HepG2 (cell line): Measurements from ENCODE around the gene ZNF184. TPM values are rescaled to one million over a fixed set of nuclear protein-coding genes. Genes with fewer than 3 reads are reported as not detected.

Source experiments
- ARID2 ChIP-seq: sonication (generic); formaldehyde crosslinking; IDR thresholded peaks from 2 replicates; pipeline ENCODE4 v1.8.1; 2022; ENCODE audit warnings: mild to moderate bottlenecking, missing genetic modification reagents, borderline replicate concordance
- ARNT ChIP-seq: fragments of 450-650 bp; IDR thresholded peaks from 2 replicates; pipeline ENCODE4 v1.6.1; 2017
- CC2D1A ChIP-seq: sonication (generic); formaldehyde crosslinking; IDR thresholded peaks from 2 replicates; pipeline ENCODE4 v1.8.1; 2023; ENCODE audit warnings: mild to moderate bottlenecking, missing genetic modification reagents
- KAT7 ChIP-seq: IDR thresholded peaks from 2 replicates; pipeline ENCODE4 v1.6.1; 2018; ENCODE audit warnings: borderline replicate concordance, missing compliant biosample characterization
- MATR3 ChIP-seq: sonication (generic); formaldehyde crosslinking; IDR thresholded peaks from 2 replicates; pipeline ENCODE4 v1.4.0; 2020; ENCODE audit warnings: missing genetic modification reagents
- PPARG ChIP-seq: conservative IDR thresholded peaks from 2 replicates; pipeline ENCODE4 v1.6.1; 2016; ENCODE audit warnings: missing biosample characterization, missing genetic modification reagents
- ZNF292 ChIP-seq: sonication (generic); formaldehyde crosslinking; IDR thresholded peaks from 2 replicates; pipeline ENCODE4 v1.8.1; 2022; ENCODE audit warnings: mild to moderate bottlenecking, low read depth, missing genetic modification reagents, borderline replicate concordance
- ZNF772 ChIP-seq: sonication (generic); formaldehyde crosslinking; IDR thresholded peaks from 2 replicates; pipeline ENCODE4 v1.5.0; 2020; ENCODE audit warnings: mild to moderate bottlenecking, missing genetic modification reagents
- ZNF781 ChIP-seq: sonication (generic); formaldehyde crosslinking; IDR thresholded peaks from 2 replicates; pipeline ENCODE4 v1.5.1; 2020; ENCODE audit warnings: borderline replicate concordance, mild to moderate bottlenecking, missing genetic modification reagents; ENCODE audit errors: not compliant biosample characterization
- ZSCAN31 ChIP-seq: sonication (generic); formaldehyde crosslinking; IDR thresholded peaks from 2 replicates; pipeline ENCODE4 v1.5.0; 2020; ENCODE audit warnings: low read depth, mild to moderate bottlenecking, missing genetic modification reagents
- polyA plus RNA-seq, 8 experiments: library from polyadenylated mRNA; depleted of rRNA in 3 of 8; stranded (reverse) in 7 of 8; unstranded in 1 of 8; fragments of >200 nt; fragmentation: Illumina TruSeq in 4 of 8; extraction: Trizol in 4 of 8; gene quantifications; 2 replicates each; pipeline versions ENCODE4 v1.2.1 to v1.2.3, GENCODE V29; 2011 to 2016; ENCODE audit warnings: low read depth in 4 of 8, missing spikeins in 1 of 8, mixed read lengths in 1 of 8; ENCODE audit not compliant: insufficient read depth in 1 of 8
- total RNA-seq, 5 experiments: library from RNA; depleted of rRNA; stranded (reverse); fragments of >200 nt; fragmentation: Illumina TruSeq; extraction: Trizol; gene quantifications; 2 replicates each; pipeline ENCODE4 v1.2.3, GENCODE V29; 2016; ENCODE audit warnings: low read depth in 1 of 5
- TF ChIP-seq, protein P1 (sequence below): sonication (generic); formaldehyde crosslinking; IDR thresholded peaks from 2 replicates; pipeline ENCODE4 v1.4.0; 2020; ENCODE audit warnings: missing genetic modification reagents, borderline replicate concordance
- TF ChIP-seq, protein P2 (sequence below): sonication (generic); formaldehyde crosslinking; IDR thresholded peaks from one replicate; pipeline ENCODE4 v1.5.1; 2020; ENCODE audit warnings: mild to moderate bottlenecking, missing genetic modification reagents; ENCODE audit errors: not compliant biosample characterization
- TF ChIP-seq, protein P3 (sequence below): sonication (generic); formaldehyde crosslinking; IDR thresholded peaks from 2 replicates; pipeline ENCODE4 v1.8.0; 2022; ENCODE audit warnings: mild to moderate bottlenecking, missing genetic modification reagents, moderate library complexity

The ZNF184 gene
- total and polyA plus RNA-seq, 2 of the 13 experiments (the other 11 are each of a cell fraction or from before 2014, with no cell fraction given): 2.1 to 10.1 TPM

DNA sequence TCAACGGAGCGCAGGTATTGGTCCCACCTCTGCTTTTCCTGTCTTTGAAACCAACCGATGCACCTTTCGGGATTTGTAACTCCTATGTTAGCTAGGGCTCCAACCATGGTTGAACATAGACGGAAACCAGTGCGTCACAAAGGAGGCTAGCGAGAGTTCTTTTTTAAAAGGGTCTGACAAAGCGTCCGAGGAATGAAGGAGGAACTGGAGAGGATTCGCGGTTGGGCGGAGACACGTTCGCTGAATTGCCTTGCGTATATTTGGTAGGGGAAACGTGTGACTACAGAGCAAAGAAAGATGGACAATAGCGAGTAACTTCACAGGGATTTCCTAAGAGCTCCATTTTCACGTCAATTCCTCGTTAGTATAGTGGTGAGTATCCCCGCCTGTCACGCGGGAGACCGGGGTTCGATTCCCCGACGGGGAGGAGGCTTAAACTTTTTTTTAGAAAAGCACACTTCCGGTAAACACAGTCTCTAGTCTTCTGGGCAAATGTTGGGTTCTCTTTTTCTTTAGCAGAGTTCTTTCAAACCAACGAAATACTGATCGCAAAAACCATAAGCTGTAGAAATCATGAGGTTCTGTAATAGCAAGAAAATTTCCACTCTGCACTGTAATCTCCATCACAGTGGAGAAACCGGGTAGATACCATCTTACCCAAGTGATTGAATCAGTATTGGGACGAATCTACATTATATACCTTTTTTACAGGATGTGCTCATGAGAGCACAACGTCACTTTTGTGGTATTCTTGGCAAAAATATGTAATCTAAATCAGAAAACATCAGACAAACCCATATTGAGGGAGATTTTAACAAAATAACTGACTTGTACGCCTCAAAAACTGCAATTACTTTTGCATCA lies 6.6 kb upstream of the ZNF184 start (continued):
- TF ChIP-seq, protein P1, sequence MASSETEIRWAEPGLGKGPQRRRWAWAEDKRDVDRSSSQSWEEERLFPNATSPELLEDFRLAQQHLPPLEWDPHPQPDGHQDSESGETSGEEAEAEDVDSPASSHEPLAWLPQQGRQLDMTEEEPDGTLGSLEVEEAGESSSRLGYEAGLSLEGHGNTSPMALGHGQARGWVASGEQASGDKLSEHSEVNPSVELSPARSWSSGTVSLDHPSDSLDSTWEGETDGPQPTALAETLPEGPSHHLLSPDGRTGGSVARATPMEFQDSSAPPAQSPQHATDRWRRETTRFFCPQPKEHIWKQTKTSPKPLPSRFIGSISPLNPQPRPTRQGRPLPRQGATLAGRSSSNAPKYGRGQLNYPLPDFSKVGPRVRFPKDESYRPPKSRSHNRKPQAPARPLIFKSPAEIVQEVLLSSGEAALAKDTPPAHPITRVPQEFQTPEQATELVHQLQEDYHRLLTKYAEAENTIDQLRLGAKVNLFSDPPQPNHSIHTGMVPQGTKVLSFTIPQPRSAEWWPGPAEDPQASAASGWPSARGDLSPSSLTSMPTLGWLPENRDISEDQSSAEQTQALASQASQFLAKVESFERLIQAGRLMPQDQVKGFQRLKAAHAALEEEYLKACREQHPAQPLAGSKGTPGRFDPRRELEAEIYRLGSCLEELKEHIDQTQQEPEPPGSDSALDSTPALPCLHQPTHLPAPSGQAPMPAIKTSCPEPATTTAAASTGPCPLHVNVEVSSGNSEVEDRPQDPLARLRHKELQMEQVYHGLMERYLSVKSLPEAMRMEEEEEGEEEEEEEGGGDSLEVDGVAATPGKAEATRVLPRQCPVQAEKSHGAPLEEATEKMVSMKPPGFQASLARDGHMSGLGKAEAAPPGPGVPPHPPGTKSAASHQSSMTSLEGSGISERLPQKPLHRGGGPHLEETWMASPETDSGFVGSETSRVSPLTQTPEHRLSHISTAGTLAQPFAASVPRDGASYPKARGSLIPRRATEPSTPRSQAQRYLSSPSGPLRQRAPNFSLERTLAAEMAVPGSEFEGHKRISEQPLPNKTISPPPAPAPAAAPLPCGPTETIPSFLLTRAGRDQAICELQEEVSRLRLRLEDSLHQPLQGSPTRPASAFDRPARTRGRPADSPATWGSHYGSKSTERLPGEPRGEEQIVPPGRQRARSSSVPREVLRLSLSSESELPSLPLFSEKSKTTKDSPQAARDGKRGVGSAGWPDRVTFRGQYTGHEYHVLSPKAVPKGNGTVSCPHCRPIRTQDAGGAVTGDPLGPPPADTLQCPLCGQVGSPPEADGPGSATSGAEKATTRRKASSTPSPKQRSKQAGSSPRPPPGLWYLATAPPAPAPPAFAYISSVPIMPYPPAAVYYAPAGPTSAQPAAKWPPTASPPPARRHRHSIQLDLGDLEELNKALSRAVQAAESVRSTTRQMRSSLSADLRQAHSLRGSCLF (CRISPR knock-in tag): no peak
- TF ChIP-seq ARID2 (CRISPR knock-in tag) (0 out of 2 replicates have a peak, but pooled peaks have one; percentile 52), ZSCAN31 (CRISPR knock-in tag) (peak; percentile 45; the same call in 1 of the 2 replicates), ZNF781 (CRISPR knock-in tag) (peak; percentile 38), PPARG (CRISPR knock-in tag) (peak; percentile 78), KAT7 (CRISPR knock-in tag) (peak; percentile 77; the same call in 1 of the 2 replicates), ZNF292 (CRISPR knock-in tag) (no peak), ARNT (no peak), CC2D1A (CRISPR knock-in tag) (no peak), MATR3 (no peak), ZNF772 (CRISPR knock-in tag) (no peak)
- TF ChIP-seq, protein P2, sequence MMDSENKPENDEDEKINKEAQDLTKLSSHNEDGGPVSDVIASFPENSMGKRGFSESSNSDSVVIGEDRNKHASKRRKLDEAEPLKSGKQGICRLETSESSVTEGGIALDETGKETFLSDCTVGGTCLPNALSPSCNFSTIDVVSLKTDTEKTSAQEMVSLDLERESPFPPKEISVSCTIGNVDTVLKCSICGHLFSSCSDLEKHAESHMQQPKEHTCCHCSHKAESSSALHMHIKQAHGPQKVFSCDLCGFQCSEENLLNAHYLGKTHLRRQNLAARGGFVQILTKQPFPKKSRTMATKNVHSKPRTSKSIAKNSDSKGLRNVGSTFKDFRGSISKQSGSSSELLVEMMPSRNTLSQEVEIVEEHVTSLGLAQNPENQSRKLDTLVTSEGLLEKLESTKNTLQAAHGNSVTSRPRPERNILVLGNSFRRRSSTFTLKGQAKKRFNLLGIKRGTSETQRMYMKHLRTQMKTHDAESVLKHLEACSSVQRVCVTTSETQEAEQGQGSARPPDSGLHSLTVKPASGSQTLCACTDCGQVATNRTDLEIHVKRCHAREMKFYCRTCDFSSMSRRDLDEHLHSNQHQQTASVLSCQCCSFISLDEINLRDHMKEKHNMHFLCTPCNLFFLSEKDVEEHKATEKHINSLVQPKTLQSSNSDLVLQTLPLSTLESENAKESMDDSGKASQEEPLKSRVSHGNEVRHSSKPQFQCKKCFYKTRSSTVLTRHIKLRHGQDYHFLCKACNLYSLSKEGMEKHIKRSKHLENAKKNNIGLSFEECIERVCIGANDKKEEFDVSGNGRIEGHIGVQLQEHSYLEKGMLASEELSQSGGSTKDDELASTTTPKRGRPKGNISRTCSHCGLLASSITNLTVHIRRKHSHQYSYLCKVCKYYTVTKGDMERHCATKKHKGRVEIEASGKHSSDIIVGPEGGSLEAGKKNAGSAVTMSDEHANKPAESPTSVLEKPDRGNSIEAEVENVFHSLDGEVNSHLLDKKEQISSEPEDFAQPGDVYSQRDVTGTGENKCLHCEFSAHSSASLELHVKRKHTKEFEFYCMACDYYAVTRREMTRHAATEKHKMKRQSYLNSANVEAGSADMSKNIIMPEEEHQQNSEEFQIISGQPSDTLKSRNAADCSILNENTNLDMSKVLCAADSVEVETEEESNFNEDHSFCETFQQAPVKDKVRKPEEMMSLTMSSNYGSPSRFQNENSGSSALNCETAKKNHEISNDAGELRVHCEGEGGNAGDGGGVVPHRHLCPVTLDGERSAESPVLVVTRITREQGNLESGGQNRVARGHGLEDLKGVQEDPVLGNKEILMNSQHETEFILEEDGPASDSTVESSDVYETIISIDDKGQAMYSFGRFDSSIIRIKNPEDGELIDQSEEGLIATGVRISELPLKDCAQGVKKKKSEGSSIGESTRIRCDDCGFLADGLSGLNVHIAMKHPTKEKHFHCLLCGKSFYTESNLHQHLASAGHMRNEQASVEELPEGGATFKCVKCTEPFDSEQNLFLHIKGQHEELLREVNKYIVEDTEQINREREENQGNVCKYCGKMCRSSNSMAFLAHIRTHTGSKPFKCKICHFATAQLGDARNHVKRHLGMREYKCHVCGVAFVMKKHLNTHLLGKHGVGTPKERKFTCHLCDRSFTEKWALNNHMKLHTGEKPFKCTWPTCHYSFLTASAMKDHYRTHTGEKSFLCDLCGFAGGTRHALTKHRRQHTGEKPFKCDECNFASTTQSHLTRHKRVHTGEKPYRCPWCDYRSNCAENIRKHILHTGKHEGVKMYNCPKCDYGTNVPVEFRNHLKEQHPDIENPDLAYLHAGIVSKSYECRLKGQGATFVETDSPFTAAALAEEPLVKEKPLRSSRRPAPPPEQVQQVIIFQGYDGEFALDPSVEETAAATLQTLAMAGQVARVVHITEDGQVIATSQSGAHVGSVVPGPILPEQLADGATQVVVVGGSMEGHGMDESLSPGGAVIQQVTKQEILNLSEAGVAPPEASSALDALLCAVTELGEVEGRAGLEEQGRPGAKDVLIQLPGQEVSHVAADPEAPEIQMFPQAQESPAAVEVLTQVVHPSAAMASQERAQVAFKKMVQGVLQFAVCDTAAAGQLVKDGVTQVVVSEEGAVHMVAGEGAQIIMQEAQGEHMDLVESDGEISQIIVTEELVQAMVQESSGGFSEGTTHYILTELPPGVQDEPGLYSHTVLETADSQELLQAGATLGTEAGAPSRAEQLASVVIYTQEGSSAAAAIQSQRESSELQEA (CRISPR knock-in tag): no peak
- TF ChIP-seq, protein P3, sequence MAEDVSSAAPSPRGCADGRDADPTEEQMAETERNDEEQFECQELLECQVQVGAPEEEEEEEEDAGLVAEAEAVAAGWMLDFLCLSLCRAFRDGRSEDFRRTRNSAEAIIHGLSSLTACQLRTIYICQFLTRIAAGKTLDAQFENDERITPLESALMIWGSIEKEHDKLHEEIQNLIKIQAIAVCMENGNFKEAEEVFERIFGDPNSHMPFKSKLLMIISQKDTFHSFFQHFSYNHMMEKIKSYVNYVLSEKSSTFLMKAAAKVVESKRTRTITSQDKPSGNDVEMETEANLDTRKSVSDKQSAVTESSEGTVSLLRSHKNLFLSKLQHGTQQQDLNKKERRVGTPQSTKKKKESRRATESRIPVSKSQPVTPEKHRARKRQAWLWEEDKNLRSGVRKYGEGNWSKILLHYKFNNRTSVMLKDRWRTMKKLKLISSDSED (CRISPR knock-in tag): no peak
